Measurements from ENCODE around the gene TCAIM. TPM values are rescaled to one million over a fixed set of nuclear protein-coding genes. Genes with fewer than 3 reads are reported as not detected.

The TCAIM gene
- total and polyA plus RNA-seq, 2 experiments from 2014 or later = 10.3 to 26.0 TPM

- Histone ChIP-seq H3K27me3 (ENCODE audit: insufficient read depth) (no peaks in the 10 kb centered on the region), H3K9me2 (ENCODE audit: insufficient read depth) (no peaks in the 10 kb centered on the region), H3K36me3 (ENCODE audit: insufficient read depth) (peaks cover 22% of the 10 kb centered on the region), H3K79me2 (replicated peaks; ENCODE audit: insufficient read depth) (no peaks in the 10 kb centered on the region), H3K4me3 (no peak overlapping the region), H3K4me2 (no peak overlapping the region), H2AFZ (no peak overlapping the region), H4K20me1 (replicated peaks; ENCODE audit: insufficient read depth) (no peaks in the 10 kb centered on the region), H3K4me1 (ENCODE audit: insufficient read depth) (no peaks in the 10 kb centered on the region), H3K27ac (ENCODE audit: low read depth) (no peak overlapping the region), H3F3A (replicated peaks; ENCODE audit: low read depth) (no peaks in the 10 kb centered on the region)
- peaks cover 5% of the 10 kb centered on the region for H3K27me3 Mint-ChIP-seq (ENCODE audit: insufficient read depth, low read depth, poor library complexity)
- H3K36me3 Mint-ChIP-seq (ENCODE audit: low read depth) = peaks cover 56% of the 10 kb centered on the region
- no peaks in the 10 kb centered on the region for H3K9me3 Mint-ChIP-seq
- TF ChIP-seq REST (IDR thresholded peaks at IDR 0.05; ENCODE audit: unreplicated experiment) = no peak
- no peak for TF ChIP-seq JUNB (IDR thresholded peaks at IDR 0.05; ENCODE audit: unreplicated experiment)
- TF ChIP-seq CREB1 (CRISPR knock-in tag; IDR thresholded peaks at IDR 0.05; ENCODE audit: low read depth) = no peak
- TF ChIP-seq ETS1 (IDR thresholded peaks at IDR 0.05) = no peak
- TF ChIP-seq ZNF114 (CRISPR knock-in tag; IDR thresholded peaks at IDR 0.05) = no peak
- no peak for TF ChIP-seq STAT1 (IDR thresholded peaks at IDR 0.05; ENCODE audit: unreplicated experiment)
- no peak for TF ChIP-seq POLR2AphosphoS5 (IDR thresholded peaks at IDR 0.05; ENCODE audit: low read depth)
- TF ChIP-seq CTCF (conservative IDR thresholded peaks at IDR 0.05; ENCODE audit: low read depth in 2 of 2) = no peak
- no peak for TF ChIP-seq EZH2 (IDR thresholded peaks at IDR 0.05; ENCODE audit: low read depth, unreplicated experiment)
- TF ChIP-seq EZH2phosphoT487 (IDR thresholded peaks at IDR 0.05; ENCODE audit: unreplicated experiment) = no peak
- no peak for TF ChIP-seq ZNF462 (CRISPR knock-in tag; IDR thresholded peaks at IDR 0.05)
- no peak for TF ChIP-seq NANOG (IDR thresholded peaks at IDR 0.05; ENCODE audit: borderline replicate concordance)
- TF ChIP-seq ZNF331 (CRISPR knock-in tag; IDR thresholded peaks at IDR 0.05; ENCODE audit: low read depth) = no peak
- H3K27ac Mint-ChIP-seq = no peak overlapping the region
- H3K4me3 Mint-ChIP-seq = no peak overlapping the region
- DNase-seq (ENCODE audit: low spot score) = no peak
- no peaks in the 10 kb centered on the region for H3K4me1 Mint-ChIP-seq
- ATAC-seq = no peak
Measured at GRCh38 chr3:44444896-44445691, 106.5 kb downstream of the TCAIM start.

All from GM23338 (cell line).